Vagina (tissue), 2 donors: ENCODE results near the gene RMND5A. TPM values are rescaled to one million over a fixed set of nuclear protein-coding genes. Genes with fewer than 3 reads are reported as not detected.

ENCODE experiments used
- DNase-seq, 2 donors: peaks; one replicate each; pipeline ENCODE4 v3.0.0-alpha.2; 2017; ENCODE audit errors: extremely low spot score in 2 of 2
- H3K27ac ChIP-seq: fragments of 200-600 bp; sonication (generic); one replicate; pipeline ENCODE4 v1.5.1; 2019
- H3K27me3 ChIP-seq: fragments of 200-600 bp; sonication (generic); one replicate; pipeline ENCODE4 v1.5.1; 2019
- H3K36me3 ChIP-seq, 2 donors: fragments of 200-600 bp; sonication (generic); one replicate each; pipeline ENCODE4 v1.5.1; 2017 to 2019
- H3K4me1 ChIP-seq: fragments of 200-600 bp; sonication (generic); one replicate; pipeline ENCODE4 v1.5.1; 2019
- H3K4me3 ChIP-seq, 2 donors: fragments of 200-600 bp; sonication (generic); 1 replicate in 1 of 2; 2 replicates in 1 of 2; pipeline ENCODE4 v1.5.1; 2016 to 2019
- H3K9me3 ChIP-seq: fragments of 200-600 bp; sonication (generic); one replicate; pipeline ENCODE4 v1.5.1; 2019
- POLR2A ChIP-seq, 2 donors: fragments of 450-650 bp; IDR thresholded peaks; one replicate each; pipeline ENCODE4 v1.6.1; 2017; ENCODE audit warnings: antibody characterized with exemption in 2 of 2, mild to moderate bottlenecking in 2 of 2, moderate library complexity in 2 of 2
- POLR2AphosphoS5 ChIP-seq, 2 donors: sonication (generic); formaldehyde crosslinking; IDR thresholded peaks; one replicate each; pipeline ENCODE4 v1.9.0; 2017; ENCODE audit warnings: antibody characterized with exemption in 2 of 2, mild to moderate bottlenecking in 2 of 2, low read depth in 1 of 2; ENCODE audit not compliant: insufficient read depth in 1 of 2
- intact Hi-C: fragments of 100-400 bp; cut with DNase I; formaldehyde crosslinking; loops from one replicate; pipeline ENCODE4 v1.15.1; 2023
- total RNA-seq: library from RNA; depleted of rRNA; stranded (reverse); fragments of >200 nt; gene quantifications from one replicate; pipeline ENCODE4 v1.2.3, GENCODE V29; 2016
- TF ChIP-seq, protein P1 (sequence below), 3 experiments: fragments of 450-650 bp in 2 of 3; fragments of 200-600 bp in 1 of 3; sonication (generic) in 1 of 3; IDR thresholded peaks; one replicate each; pipeline ENCODE4 v1.5.1; 2017 to 2019; ENCODE audit warnings: antibody characterized with exemption in 3 of 3, mild to moderate bottlenecking in 2 of 3, moderate library complexity in 2 of 3

Gene RMND5A
- total RNA-seq, 1 donor from 2014 or later, result 37.6 TPM

DNA sequence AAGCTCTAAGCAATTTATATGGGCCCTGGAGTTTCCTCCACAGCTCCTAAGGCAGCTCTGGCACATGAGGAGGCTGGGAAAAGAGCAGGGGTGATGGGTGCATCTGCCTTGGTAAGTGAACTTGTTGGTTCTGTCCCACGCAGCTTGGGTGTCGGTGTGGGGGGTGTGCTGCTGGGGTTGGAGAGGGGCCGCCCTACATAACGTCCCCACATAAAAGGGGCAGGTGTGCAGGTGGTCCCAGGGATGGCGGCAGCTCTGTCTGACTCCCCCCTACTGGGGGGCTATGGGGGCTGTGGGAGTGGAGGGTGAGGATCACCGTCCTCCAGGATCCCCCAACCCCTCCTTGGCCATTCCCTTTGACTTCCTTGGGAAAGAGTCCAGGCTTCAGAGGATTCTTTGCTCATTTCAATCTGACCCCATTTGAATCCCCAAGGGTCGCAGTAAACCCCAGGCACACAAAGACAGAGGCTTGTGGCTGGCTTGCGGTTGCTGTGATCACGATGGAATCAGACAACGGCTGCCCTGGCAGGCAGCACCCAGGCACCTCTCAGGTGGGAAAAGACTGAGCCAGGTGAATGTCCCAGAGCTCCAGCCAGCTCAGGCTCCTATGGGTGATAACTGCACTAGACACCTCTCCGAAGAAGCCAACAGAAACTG is 105.1 kb downstream of the RMND5A start:
- Histone ChIP-seq H3K4me3 (no peak overlapping the region), H3K27me3 (no peaks in the 10 kb centered on the region), H3K9me3 (no peaks in the 10 kb centered on the region), H3K27ac (no peak overlapping the region), H3K4me1 (no peaks in the 10 kb centered on the region), H3K36me3 (no peaks in the 10 kb centered on the region)
- no peak for DNase-seq
- TF ChIP-seq POLR2AphosphoS5 (IDR thresholded peaks at IDR 0.05; ENCODE audit: insufficient read depth in 1 of 2, low read depth in 1 of 2), result no peak
- intact Hi-C loops, result no loop called here

GRCh38 chr2:86825693-86826381 is 105.7 kb downstream of the RMND5A start:
- Histone ChIP-seq H3K4me1 (no peaks in the 10 kb centered on the region), H3K4me3 (no peak overlapping the region), H3K27ac (no peak overlapping the region), H3K9me3 (no peaks in the 10 kb centered on the region), H3K27me3 (no peaks in the 10 kb centered on the region), H3K36me3 (no peaks in the 10 kb centered on the region)
- TF ChIP-seq POLR2A (IDR thresholded peaks at IDR 0.05) (no peak), POLR2AphosphoS5 (IDR thresholded peaks at IDR 0.05; ENCODE audit: insufficient read depth in 1 of 2, low read depth in 1 of 2) (no peak)
- TF ChIP-seq, protein P1, sequence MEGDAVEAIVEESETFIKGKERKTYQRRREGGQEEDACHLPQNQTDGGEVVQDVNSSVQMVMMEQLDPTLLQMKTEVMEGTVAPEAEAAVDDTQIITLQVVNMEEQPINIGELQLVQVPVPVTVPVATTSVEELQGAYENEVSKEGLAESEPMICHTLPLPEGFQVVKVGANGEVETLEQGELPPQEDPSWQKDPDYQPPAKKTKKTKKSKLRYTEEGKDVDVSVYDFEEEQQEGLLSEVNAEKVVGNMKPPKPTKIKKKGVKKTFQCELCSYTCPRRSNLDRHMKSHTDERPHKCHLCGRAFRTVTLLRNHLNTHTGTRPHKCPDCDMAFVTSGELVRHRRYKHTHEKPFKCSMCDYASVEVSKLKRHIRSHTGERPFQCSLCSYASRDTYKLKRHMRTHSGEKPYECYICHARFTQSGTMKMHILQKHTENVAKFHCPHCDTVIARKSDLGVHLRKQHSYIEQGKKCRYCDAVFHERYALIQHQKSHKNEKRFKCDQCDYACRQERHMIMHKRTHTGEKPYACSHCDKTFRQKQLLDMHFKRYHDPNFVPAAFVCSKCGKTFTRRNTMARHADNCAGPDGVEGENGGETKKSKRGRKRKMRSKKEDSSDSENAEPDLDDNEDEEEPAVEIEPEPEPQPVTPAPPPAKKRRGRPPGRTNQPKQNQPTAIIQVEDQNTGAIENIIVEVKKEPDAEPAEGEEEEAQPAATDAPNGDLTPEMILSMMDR (IDR thresholded peaks at IDR 0.05), result no peak
- no peak for DNase-seq
- intact Hi-C loops, result no loop called here

- Histone ChIP-seq H3K9me3 (no peaks in the 10 kb centered on the region), H3K4me3 (no peak overlapping the region), H3K36me3 (no peaks in the 10 kb centered on the region), H3K27ac (no peak overlapping the region), H3K27me3 (no peaks in the 10 kb centered on the region), H3K4me1 (no peaks in the 10 kb centered on the region)
- no peak for TF ChIP-seq POLR2A (IDR thresholded peaks at IDR 0.05)
- DNase-seq, result no peak
- intact Hi-C loops, result no loop called here
Measured at GRCh38 chr2:86826951-86827350, 106.9 kb downstream of the RMND5A start.

Other genes starting within 250 kb of the RMND5A start
- 49.6 TPM for gene CHMP3, start 156.8 kb upstream of the RMND5A start, total RNA-seq
- 23.3 TPM for gene RNF103, start 96.4 kb upstream of the RMND5A start, total RNA-seq
- gene CD8A, start 70.6 kb downstream of the RMND5A start, total RNA-seq, result 6.9 TPM
- 10.6 TPM for gene CD8B, start 141.6 kb downstream of the RMND5A start, total RNA-seq
- 2.0 TPM for gene RGPD1, start 221.8 kb downstream of the RMND5A start, total RNA-seq